Neural cell (in vitro differentiated cells): Measurements from ENCODE around the gene LRRFIP2. TPM values are rescaled to one million over a fixed set of nuclear protein-coding genes. Genes with fewer than 3 reads are reported as not detected.

Experiments used
- polyA plus RNA-seq: library from polyadenylated mRNA; depleted of rRNA; stranded (reverse); fragments of >200 nt; gene quantifications from 2 replicates; pipeline ENCODE4 v1.2.3, GENCODE V29; 2014
- small RNA-seq, 3 experiments: library from RNA; depleted of rRNA; stranded (forward); fragments of <200 nt; gene quantifications; one replicate each; pipeline ENCODE3, GENCODE V24; 2012

Gene LRRFIP2
- polyA plus RNA-seq, 1 donor from 2014 or later, result 143 TPM

Small RNA genes lying within 50 kb of the gene (small RNA-seq; reads per million reads assigned to genes)
- gene RF00019 (0 to 1.2 (median 0) reads per million in 3 experiments), gene RNU6-1301P (0 reads per million in 3 experiments)

Other genes with a start within 250 kb of the LRRFIP2 start
- gene TRANK1, start 229.5 kb downstream of the LRRFIP2 start, polyA plus RNA-seq, result 11.6 and 15.5 TPM in 2 replicates
- 38.1 and 41.4 TPM in 2 replicates for gene EPM2AIP1, start 181.5 kb downstream of the LRRFIP2 start, polyA plus RNA-seq
- gene MLH1, start 181.1 kb downstream of the LRRFIP2 start, polyA plus RNA-seq, result 73.7 and 76.1 TPM in 2 replicates
- 21.8 and 22.9 TPM in 2 replicates for gene GOLGA4, start 68.7 kb upstream of the LRRFIP2 start, polyA plus RNA-seq